ENCODE measurements around the gene WNT3.
A peak's percentile ranks its signal among the peaks of the same experiment; 100 is the strongest.
"Not testable (repeated sequence)": the region's sequence is repeated elsewhere in the genome, so short reads cannot be mapped to it uniquely, and the experiment has no call there.

The WNT3 gene

DNA sequence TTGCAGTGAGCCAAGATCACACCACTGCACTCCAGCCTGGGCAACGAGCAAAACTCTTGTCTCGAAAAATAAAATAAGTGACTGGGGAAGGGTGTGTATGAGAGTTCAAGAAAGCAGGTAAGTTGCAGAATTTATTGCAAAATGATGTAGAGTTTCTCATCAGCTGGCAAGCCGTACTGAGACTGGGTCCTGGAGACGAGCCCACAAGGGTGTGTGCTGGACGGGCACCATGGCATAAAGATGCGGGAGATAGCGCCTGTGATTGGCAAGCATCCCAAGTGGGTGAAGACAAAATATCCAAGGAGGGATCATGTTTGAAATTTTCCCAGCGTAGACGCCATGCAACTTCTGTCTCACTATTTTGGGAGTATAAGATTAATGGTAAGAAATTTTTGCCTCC lies 59.4 kb downstream of the WNT3 start:
- DNase-seq, result no peak

DNA sequence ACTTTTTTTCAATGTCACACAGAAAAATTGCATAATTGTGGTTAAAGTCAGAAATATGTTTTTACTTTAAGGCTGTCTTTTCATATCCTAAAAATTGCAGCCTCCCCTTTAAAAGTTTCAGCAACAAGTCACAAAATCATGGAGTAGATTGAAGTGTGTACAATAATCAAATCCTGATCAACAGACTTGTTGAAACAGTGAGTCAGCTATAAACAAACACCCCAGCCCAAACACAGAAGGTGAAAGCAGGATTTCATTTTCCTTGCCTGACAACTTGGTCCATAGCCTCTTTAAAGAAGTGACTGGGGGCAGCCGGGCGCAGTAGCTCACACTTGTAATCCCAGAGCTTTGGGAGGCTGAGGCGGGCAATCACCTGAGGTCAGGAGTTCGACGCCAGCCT lies 59.9 kb downstream of the WNT3 start:
- DNase-seq, result no peak

DNA sequence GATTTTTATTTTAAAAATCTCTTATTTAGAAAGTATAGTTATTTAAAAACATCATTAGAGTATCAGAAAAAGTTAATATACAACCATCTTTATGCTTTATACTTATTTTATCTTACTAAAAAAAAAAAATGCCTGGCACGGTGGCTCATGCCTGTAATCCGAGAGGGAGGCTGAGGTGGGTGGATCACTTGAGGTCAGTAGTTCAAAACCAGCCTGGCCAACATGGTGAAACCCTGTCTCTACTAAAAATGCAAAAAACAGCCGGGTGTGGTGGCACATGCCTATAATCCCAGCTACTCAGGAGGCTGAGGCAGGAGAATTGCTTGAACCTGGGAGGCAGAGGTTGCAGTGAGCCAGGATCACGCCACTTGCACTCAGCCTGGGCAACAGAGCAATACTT lies 60.9 kb downstream of the WNT3 start:
- DNase-seq, result not testable (repeated sequence)

- no peak for DNase-seq
Observed at GRCh38 chr17:46756861-46757260, 61.6 kb downstream of the WNT3 start.

DNA sequence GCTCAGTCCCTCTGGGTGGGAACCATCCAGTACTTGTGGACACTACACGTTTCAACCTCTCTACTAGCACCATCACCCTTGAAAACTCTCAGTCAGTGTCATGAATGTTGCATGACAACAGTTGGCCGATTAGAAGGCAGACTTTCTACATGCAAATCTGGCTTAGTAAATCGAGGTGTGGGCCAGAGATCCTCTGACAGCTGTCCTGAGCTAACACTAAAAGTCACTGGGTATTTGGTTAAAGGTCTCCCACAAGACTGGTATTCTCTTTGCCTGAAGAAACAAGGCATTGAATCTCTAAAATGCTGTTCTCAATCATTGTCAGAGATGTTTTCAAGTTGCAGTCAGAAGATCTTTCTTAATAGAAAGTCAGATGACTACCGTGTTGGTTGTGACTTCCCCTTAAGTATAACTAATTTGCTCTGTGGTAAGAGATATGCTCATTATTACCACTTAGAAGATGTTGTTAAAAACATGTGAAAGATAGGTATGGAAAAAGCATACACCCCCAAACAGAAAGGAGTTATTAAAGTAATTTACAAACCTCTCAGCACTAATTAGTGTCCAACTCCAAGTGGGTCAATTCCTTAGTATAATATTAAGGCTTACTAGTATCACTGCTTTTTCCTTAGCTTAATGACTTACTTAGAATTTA lies 62.3 kb downstream of the WNT3 start:
- DNase-seq, result no peak

GRCh38 chr17:46753776-46754175 lies 64.7 kb downstream of the WNT3 start:
- no peak for DNase-seq

DNA sequence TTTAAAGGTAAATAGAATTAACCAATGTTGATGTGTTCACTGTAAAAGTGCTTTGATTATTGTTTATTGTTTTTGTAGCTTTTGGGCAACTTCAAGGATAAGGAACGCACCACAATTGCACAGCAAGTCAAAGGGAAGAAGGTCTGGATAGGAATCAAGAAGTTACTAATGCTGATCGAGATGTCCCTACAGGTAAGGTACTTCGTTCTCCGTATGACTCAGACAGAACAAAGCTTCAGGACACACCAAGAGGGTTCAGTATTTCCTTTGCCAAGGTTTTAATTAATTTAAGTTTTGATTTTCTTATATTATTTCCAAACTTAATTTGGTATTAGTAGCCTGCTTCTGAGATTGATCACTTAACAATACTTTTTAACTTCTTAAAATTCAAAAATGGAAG lies 67.1 kb downstream of the WNT3 start:
- DNase-seq, result no peak

DNA sequence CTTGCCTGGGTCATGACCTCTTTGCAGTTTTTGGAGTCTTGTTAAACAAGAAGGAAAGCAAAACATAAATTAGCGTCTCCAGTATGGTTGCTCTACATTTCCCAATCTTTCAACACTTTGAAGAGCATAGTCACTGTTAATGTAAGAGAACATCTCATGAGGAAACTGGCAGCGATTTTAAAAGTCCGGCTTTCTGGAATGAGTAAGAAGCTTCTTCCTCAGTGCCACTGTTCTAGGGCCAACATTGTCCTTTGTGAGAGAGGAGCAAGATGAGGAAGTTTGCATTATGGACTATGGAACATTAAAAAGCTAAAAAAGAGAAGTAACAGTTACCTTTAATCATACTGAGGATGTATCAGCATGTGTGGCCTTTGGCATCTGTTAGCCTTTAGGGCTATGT lies 73.1 kb downstream of the WNT3 start:
- no peak for DNase-seq

- no peak for DNase-seq
Observed at GRCh38 chr17:46744441-46744840, 74.1 kb downstream of the WNT3 start.

GRCh38 chr17:46742565-46743270 lies 75.8 kb downstream of the WNT3 start:
- no peak for DNase-seq

GRCh38 chr17:46741122-46741730 lies 77.3 kb downstream of the WNT3 start:
- no peak for DNase-seq

DNA sequence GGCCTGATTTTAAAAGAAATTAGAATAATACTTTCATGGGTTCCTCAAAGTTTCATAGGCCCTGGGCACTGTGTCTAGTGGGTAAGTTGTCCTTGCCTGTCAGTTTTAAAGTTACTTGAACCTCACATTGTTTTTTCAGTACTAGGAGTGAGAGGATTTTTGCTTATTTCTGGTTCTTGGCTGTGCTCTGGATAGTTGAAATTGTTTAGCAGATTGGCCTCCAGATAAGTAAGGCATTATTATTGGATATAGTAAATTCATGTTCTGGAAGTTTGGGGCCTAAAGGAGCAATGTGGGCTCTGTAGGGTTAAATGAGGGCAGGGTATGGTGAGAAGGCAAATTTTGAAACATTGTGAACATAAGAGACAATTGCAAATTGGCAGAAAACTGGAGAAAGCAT lies 78.5 kb downstream of the WNT3 start:
- DNase-seq, result no peak

DNA sequence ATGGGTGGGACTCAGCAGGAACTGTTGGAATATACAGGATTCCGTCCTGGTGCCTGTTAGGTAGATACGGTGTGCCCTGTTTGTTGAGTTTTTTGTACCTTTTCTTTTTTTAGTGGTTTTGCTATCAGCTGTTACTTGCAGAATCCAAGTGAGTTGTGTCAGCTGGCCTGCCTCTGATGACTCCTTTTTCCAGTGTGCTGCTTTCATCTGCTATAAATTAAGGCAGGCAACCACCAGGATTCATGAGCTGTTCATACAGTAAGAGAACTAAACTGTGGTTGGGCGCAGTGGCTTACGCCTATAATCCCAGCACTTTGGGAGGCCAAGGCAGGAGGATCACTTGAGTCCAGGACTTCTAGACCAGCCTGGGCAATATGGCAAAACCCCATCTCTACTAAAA lies 79.9 kb downstream of the WNT3 start:
- DNase-seq, result no peak

- no peak for DNase-seq
Observed at GRCh38 chr17:46737326-46737725, 81.2 kb downstream of the WNT3 start.

DNA sequence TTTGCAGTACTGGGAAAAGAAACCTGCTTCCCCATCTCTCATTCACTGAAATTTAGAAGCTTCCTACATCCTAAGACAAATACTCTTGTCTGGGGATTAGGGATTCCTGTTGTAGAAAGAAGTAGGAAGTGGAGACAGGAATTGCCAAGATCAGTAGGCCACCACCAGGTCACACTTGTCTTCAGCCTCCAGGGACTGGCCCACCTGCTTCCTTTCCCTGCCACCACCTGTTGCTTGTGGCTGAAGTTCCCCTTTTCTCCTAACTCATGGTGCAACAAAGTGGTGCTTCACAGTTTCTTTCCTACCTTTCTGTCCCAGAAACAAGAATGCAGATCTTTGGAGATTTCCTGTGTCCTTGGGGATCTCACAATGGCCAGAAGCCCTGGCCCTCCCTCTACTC lies 82.4 kb downstream of the WNT3 start:
- peak; percentile 38 for DNase-seq

GRCh38 chr17:46733837-46734475 lies 84.5 kb downstream of the WNT3 start:
- DNase-seq, result no peak

GRCh38 chr17:46732754-46733398 lies 85.6 kb downstream of the WNT3 start:
- DNase-seq, result no peak

DNA sequence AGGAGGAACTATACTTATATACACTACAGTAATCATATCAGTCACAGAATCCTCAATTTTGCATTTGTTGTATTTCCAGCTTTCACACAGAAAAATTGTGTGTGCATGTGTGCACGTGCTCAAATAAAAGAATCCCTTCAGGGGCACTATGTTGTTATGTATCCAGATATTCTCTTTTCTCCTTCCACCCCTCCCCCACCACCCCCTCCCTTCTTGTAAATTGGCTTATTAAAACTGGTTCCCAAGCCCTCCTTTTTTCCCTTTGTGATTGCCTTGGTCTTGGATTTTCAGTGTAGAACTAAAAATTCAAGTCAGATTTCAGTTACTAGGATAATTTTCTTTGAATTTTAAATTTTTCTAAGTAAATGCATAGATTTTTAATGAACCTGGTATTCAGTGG lies 86.3 kb downstream of the WNT3 start:
- no peak for DNase-seq

GRCh38 chr17:46730679-46731078 lies 87.8 kb downstream of the WNT3 start:
- DNase-seq, result no peak

DNA sequence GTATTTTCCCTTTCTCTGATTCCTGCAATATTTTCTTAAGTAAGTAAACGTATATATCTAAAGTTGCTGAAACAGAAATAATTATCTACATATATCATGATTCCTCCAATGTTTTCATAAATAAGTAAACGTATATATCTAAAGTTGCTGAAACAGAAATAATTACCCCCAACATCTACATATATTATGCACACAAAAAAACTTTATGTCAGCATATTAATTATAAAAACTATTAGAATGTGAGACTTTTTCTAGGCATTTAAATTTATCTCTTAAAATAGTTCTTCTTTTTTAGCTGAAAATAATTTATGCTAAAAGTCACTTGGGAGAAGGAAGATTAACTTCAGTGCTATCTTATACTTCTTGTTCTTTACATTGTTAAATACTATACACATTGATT lies 88.5 kb downstream of the WNT3 start:
- no peak for DNase-seq

DNA sequence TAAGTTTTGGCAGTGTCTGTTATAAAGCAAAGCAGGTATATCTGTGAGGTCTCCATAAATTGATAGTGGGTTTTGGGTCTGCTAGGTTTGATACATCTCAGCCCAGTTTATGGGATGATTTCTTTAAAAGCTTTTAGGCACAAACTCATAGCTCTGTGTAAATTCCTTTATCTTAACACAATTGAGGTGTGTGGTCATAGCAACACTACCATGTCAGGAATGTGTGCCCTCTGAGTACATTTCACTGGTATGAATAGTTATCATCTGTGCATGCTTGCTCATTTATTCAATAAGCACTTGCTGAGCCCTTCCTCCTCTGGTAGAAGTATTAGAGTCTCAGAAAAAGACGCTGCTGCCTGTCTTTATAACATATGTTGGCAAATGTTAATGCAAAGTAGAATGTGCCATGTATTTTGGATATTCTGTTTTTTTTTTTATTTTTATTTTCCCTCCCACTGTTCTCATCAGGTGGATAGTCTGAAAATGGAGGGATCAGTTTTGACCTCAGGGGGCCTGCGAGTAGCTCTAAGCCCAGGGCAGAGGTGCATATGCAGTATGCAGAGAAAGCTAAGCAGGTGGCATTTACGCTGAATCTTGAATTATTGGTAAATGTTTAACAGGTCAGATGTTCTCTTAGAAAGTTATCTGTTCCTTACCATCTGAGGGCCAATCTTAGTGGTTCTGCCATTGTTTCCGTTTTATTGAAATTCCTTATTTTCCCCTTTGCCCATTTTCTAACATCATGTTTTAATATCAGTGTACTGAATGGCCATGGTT lies 90.7 kb downstream of the WNT3 start:
- no peak for DNase-seq

GRCh38 chr17:46726206-46726605 lies 92.3 kb downstream of the WNT3 start:
- no peak for DNase-seq

Data from CD4-positive, alpha-beta T cell treated with Interleukin-15 for 1 hour (primary cell).